GM18519 (cell line): ENCODE data around the gene NANOS3.
"Not testable (repeated sequence)": the region's sequence is repeated elsewhere in the genome, so short reads cannot be mapped to it uniquely, and the experiment has no call there.

Experiments used
- ATAC-seq: cut with Tn5 transposase; IDR thresholded peaks from one replicate; pipeline ENCODE4 v1.9.1; 2021; ENCODE audit warnings: mild to moderate bottlenecking, moderate library complexity; ENCODE audit not compliant: unreplicated experiment, low FRiP score

NANOS3 gene

GRCh38 chr19:13914777-13915176 lies 37.8 kb downstream of the NANOS3 start:
- no peak for ATAC-seq

GRCh38 chr19:13917888-13918406 lies 41.0 kb downstream of the NANOS3 start:
- ATAC-seq: no peak

GRCh38 chr19:13918726-13919411 lies 41.9 kb downstream of the NANOS3 start:
- no peak for ATAC-seq

GRCh38 chr19:13920524-13920923 lies 43.6 kb downstream of the NANOS3 start:
- no peak for ATAC-seq

- no peak for ATAC-seq
These were observed 44.2 kb downstream of the NANOS3 start for GRCh38 chr19:13920940-13921747.

GRCh38 chr19:13922118-13922517 lies 45.2 kb downstream of the NANOS3 start:
- not testable (repeated sequence) for ATAC-seq

- no peak for ATAC-seq
These were observed 46.5 kb downstream of the NANOS3 start for GRCh38 chr19:13923194-13923987.

GRCh38 chr19:13926010-13926409 lies 49.1 kb downstream of the NANOS3 start:
- ATAC-seq: no peak

- no peak for ATAC-seq
These were observed 49.8 kb downstream of the NANOS3 start for GRCh38 chr19:13926715-13927114.

- no peak for ATAC-seq
These were observed 52.4 kb downstream of the NANOS3 start for GRCh38 chr19:13929340-13929739.

- no peak for ATAC-seq
These were observed 53.0 kb downstream of the NANOS3 start for GRCh38 chr19:13929956-13930355.
